Vagina (tissue), 2 donors: Measurements from ENCODE around the gene TUBB6.

Experiments used
- POLR2A ChIP-seq, 2 donors: fragments of 450-650 bp; IDR thresholded peaks; one replicate each; pipeline ENCODE4 v1.6.1; 2017; ENCODE audit warnings: antibody characterized with exemption in 2 of 2, mild to moderate bottlenecking in 2 of 2, moderate library complexity in 2 of 2
- TF ChIP-seq, protein P1 (sequence below), 3 experiments: fragments of 450-650 bp in 2 of 3; fragments of 200-600 bp in 1 of 3; sonication (generic) in 1 of 3; IDR thresholded peaks; one replicate each; pipeline ENCODE4 v1.5.1; 2017 to 2019; ENCODE audit warnings: antibody characterized with exemption in 3 of 3, mild to moderate bottlenecking in 2 of 3, moderate library complexity in 2 of 3

DNA sequence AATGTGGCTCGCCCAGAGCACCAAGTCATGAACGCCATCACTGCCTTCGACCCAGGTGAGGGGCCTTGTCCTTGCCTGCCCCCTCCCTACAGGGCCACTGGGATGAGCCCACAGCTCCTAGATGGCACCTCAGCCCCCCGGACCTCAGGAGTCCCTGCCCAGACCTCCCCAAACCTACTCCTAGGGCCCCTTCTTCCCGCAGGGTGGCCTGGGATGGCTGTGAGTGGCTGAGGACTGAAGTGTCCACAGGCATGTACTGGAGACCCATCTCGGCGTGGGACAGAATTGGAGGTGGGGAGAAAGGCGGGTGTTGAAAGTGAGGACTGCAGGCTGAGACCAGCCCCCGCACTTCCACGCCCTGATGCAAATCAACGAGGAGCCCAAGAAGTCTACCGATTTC is 2.8 kb upstream of the TUBB6 start:
- TF ChIP-seq, protein P1, sequence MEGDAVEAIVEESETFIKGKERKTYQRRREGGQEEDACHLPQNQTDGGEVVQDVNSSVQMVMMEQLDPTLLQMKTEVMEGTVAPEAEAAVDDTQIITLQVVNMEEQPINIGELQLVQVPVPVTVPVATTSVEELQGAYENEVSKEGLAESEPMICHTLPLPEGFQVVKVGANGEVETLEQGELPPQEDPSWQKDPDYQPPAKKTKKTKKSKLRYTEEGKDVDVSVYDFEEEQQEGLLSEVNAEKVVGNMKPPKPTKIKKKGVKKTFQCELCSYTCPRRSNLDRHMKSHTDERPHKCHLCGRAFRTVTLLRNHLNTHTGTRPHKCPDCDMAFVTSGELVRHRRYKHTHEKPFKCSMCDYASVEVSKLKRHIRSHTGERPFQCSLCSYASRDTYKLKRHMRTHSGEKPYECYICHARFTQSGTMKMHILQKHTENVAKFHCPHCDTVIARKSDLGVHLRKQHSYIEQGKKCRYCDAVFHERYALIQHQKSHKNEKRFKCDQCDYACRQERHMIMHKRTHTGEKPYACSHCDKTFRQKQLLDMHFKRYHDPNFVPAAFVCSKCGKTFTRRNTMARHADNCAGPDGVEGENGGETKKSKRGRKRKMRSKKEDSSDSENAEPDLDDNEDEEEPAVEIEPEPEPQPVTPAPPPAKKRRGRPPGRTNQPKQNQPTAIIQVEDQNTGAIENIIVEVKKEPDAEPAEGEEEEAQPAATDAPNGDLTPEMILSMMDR (IDR thresholded peaks at IDR 0.05) = no peak
- no peak for TF ChIP-seq POLR2A (IDR thresholded peaks at IDR 0.05)
